GM10847 (cell line): ENCODE data around the gene SLC35A5.

Source experiments
- POLR2A ChIP-seq: IDR thresholded peaks from 2 replicates; pipeline ENCODE4 v1.6.1; 2011; ENCODE audit not compliant: insufficient read length; ENCODE audit errors: extremely low read depth

The SLC35A5 gene

GRCh38 chr3:112561734-112562529, at the start of gene SLC35A5, which contains the start of gene ATG3:
Gene SLC35A5, plus strand, starts transcription at chr3:112562045. Its CDS starts 1,359 bp downstream, at chr3:112563404.
Gene ATG3, minus strand, starts transcription at chr3:112561962. Its CDS starts 434 bp downstream, at chr3:112561528.
- peak; percentile 57 for TF ChIP-seq POLR2A

GRCh38 chr3:112512320-112512719, 49.5 kb upstream of the SLC35A5 start:
- no peak for TF ChIP-seq POLR2A

- no peak for TF ChIP-seq POLR2A
Observed at GRCh38 chr3:112514527-112515128, 47.2 kb upstream of the SLC35A5 start.

GRCh38 chr3:112519424-112520001, 42.3 kb upstream of the SLC35A5 start:
- TF ChIP-seq POLR2A: no peak

GRCh38 chr3:112530573-112530972, 31.3 kb upstream of the SLC35A5 start:
- no peak for TF ChIP-seq POLR2A

- no peak for TF ChIP-seq POLR2A
Observed at GRCh38 chr3:112531358-112531781, 30.5 kb upstream of the SLC35A5 start.

GRCh38 chr3:112539825-112540650, 21.8 kb upstream of the SLC35A5 start:
- no peak for TF ChIP-seq POLR2A

GRCh38 chr3:112546216-112546759, 15.6 kb upstream of the SLC35A5 start:
- TF ChIP-seq POLR2A: no peak

- TF ChIP-seq POLR2A: no peak
Observed at GRCh38 chr3:112550859-112551258, 11.0 kb upstream of the SLC35A5 start.

- no peak for TF ChIP-seq POLR2A
Observed at GRCh38 chr3:112555535-112556170, 6.2 kb upstream of the SLC35A5 start.

GRCh38 chr3:112557976-112558375, 3.9 kb upstream of the SLC35A5 start:
- TF ChIP-seq POLR2A: no peak

GRCh38 chr3:112560307-112560706, 1.5 kb upstream of the SLC35A5 start:
- TF ChIP-seq POLR2A: no peak

GRCh38 chr3:112560721-112561483, 943 bp upstream of the SLC35A5 start:
- TF ChIP-seq POLR2A: no peak

- no peak for TF ChIP-seq POLR2A
Observed at GRCh38 chr3:112561484-112561733, 436 bp upstream of the SLC35A5 start.
